Neural cell (in vitro differentiated cells): ENCODE results near the gene SCRN2.

Experiments used
- CTCF ChIP-seq: fragments of 450-650 bp; IDR thresholded peaks from 2 replicates; pipeline ENCODE4 v1.5.1; 2014; ENCODE audit warnings: antibody characterized with exemption, mild to moderate bottlenecking, moderate library complexity; ENCODE audit not compliant: poor library complexity, severe bottlenecking
- SMC3 ChIP-seq: fragments of 450-650 bp; conservative IDR thresholded peaks from 2 replicates; pipeline ENCODE4 v1.6.1; 2014; ENCODE audit warnings: antibody characterized with exemption, mild to moderate bottlenecking, moderate library complexity; ENCODE audit not compliant: poor library complexity

GRCh38 chr17:47829870-47830269 is 11.2 kb downstream of the SCRN2 start:
- no peak for TF ChIP-seq CTCF
- TF ChIP-seq SMC3, result no peak
